ENCODE data around the gene SLC12A1.

DNA sequence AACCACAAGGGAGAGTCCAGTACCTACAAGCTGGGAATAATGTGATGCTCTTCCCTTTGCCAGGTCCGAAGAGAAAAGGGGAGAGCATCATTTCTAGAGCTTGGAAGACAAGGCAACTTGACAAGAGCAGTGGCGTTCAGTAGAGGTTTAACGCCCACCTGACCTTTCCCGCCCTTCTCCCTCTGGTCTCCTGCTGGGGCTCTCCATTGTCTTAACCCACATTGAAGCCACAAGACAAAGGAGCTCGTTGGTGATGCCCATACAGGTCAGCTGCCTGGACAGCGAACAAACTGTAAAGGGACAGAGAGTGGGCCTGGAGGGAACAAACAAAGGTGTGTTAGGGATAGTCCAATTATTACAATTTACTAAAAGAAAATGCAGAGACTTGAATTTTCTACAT lies 112.0 kb downstream of the SLC12A1 start:
- TF ChIP-seq, protein P1, sequence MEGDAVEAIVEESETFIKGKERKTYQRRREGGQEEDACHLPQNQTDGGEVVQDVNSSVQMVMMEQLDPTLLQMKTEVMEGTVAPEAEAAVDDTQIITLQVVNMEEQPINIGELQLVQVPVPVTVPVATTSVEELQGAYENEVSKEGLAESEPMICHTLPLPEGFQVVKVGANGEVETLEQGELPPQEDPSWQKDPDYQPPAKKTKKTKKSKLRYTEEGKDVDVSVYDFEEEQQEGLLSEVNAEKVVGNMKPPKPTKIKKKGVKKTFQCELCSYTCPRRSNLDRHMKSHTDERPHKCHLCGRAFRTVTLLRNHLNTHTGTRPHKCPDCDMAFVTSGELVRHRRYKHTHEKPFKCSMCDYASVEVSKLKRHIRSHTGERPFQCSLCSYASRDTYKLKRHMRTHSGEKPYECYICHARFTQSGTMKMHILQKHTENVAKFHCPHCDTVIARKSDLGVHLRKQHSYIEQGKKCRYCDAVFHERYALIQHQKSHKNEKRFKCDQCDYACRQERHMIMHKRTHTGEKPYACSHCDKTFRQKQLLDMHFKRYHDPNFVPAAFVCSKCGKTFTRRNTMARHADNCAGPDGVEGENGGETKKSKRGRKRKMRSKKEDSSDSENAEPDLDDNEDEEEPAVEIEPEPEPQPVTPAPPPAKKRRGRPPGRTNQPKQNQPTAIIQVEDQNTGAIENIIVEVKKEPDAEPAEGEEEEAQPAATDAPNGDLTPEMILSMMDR (IDR thresholded peaks at IDR 0.05; ENCODE audit: insufficient read depth, low read depth, low read length), result no peak
- no peak for TF ChIP-seq EZH2 (IDR thresholded peaks at IDR 0.05; ENCODE audit: insufficient read depth, low read length)

Measured in astrocyte (in vitro differentiated cells and primary cell).